IMR-90 (cell line): Measurements from ENCODE around the gene TNN. TPM values are rescaled to one million over a fixed set of nuclear protein-coding genes. Genes with fewer than 3 reads are reported as not detected.

Experiments used
- ATAC-seq: fragments of 200-7000 bp; cut with Tn5 transposase; 2 replicates; pipeline ENCODE4 v1.9.1; 2020; ENCODE audit warnings: low read depth, mild to moderate bottlenecking, moderate library complexity
- BruUV-seq: library from RNA; stranded (reverse); fragments of 400-500 nt; replicated peaks from 2 replicates; lab custom pipeline; 2021; lab: Mats Ljungman, UMichigan
- CTCF ChIA-PET: fragments of 300-600 bp; formaldehyde crosslinking; extraction: SDS; loops from one replicate; lab custom pipeline; 2021; ENCODE audit warnings: antibody characterized with exemption; lab: Yijun Ruan, JAX
- POLR2A ChIA-PET: fragments of 300-600 bp; sonication (Branson Sonifier 250); formaldehyde crosslinking; loops from one replicate; lab custom pipeline; 2022; ENCODE audit warnings: antibody characterized with exemption; ENCODE audit not compliant: unreplicated experiment; lab: Charles Lee
- DNase-seq: peaks from one replicate; pipeline ENCODE4 v3.0.0; 2013
- H2AFZ ChIP-seq: replicated peaks from 2 replicates; pipeline ENCODE3; 2013; ENCODE audit warnings: low read length, mild to moderate bottlenecking; ENCODE audit not compliant: poor library complexity
- H2AK5ac ChIP-seq: 2 replicates; pipeline ENCODE4 v1.6.1; 2013; ENCODE audit warnings: low read depth, low read length, inconsistent platforms
- H2AK9ac ChIP-seq: replicated peaks from 2 replicates; pipeline ENCODE3; 2013; ENCODE audit warnings: mild to moderate bottlenecking, low read depth, low read length, moderate library complexity; ENCODE audit not compliant: poor library complexity
- H2BK120ac ChIP-seq: 2 replicates; pipeline ENCODE4 v1.6.1; 2013; ENCODE audit warnings: low read depth, low read length, inconsistent platforms
- H2BK15ac ChIP-seq: 3 replicates; pipeline ENCODE4 v1.6.1; 2013; ENCODE audit warnings: low read depth, low read length, inconsistent platforms
- H2BK20ac ChIP-seq: 2 replicates; pipeline ENCODE4 v1.6.1; 2013; ENCODE audit warnings: low read depth, mild to moderate bottlenecking, inconsistent platforms, low read length, moderate library complexity
- H2BK5ac ChIP-seq: 2 replicates; pipeline ENCODE4 v1.6.1; 2013; ENCODE audit warnings: mild to moderate bottlenecking, low read depth, low read length, inconsistent platforms; ENCODE audit not compliant: poor library complexity, severe bottlenecking
- H3K14ac ChIP-seq: replicated peaks from 2 replicates; pipeline ENCODE4 v1.6.1; 2013; ENCODE audit warnings: low read depth, low read length, inconsistent platforms
- H3K18ac ChIP-seq: 2 replicates; pipeline ENCODE4 v1.6.1; 2013; ENCODE audit warnings: low read depth, low read length, control low read depth
- H3K23ac ChIP-seq: 2 replicates; pipeline ENCODE4 v1.6.1; 2013; ENCODE audit warnings: low read depth, low read length, inconsistent platforms
- H3K27ac ChIP-seq: 2 replicates; pipeline ENCODE4 v1.5.1; 2013; ENCODE audit warnings: mild to moderate bottlenecking, control low read depth, low read length; ENCODE audit not compliant: insufficient read depth
- H3K27me3 ChIP-seq: 2 replicates; pipeline ENCODE4 v1.6.1; 2013; ENCODE audit warnings: low read length; ENCODE audit not compliant: control insufficient read depth, insufficient read depth
- H3K36me3 ChIP-seq: 2 replicates; pipeline ENCODE4 v1.6.1; 2013; ENCODE audit warnings: low read length, mixed read lengths; ENCODE audit not compliant: control insufficient read depth, insufficient read depth
- H3K4ac ChIP-seq: 2 replicates; pipeline ENCODE4 v1.6.1; 2013; ENCODE audit warnings: low read depth, low read length, inconsistent platforms
- H3K4me1 ChIP-seq: 2 replicates; pipeline ENCODE4 v1.6.1; 2013; ENCODE audit warnings: low read length, mixed read lengths; ENCODE audit not compliant: control insufficient read depth, insufficient read depth
- H3K4me2 ChIP-seq: 2 replicates; pipeline ENCODE4 v1.6.1; 2013; ENCODE audit warnings: low read depth, mild to moderate bottlenecking, control low read depth, low read length, moderate library complexity
- H3K4me3 ChIP-seq: 2 replicates; pipeline ENCODE4 v1.5.1; 2013; ENCODE audit warnings: low read depth, mild to moderate bottlenecking, control low read depth, low read length, moderate library complexity; ENCODE audit not compliant: insufficient read depth
- H3K56ac ChIP-seq: 2 replicates; pipeline ENCODE4 v1.6.1; 2013; ENCODE audit warnings: low read length, inconsistent platforms; ENCODE audit not compliant: insufficient read depth; ENCODE audit errors: extremely low read depth
- H3K79me1 ChIP-seq, 2 experiments: 2 replicates each; pipeline ENCODE4 v1.6.1; 2013; ENCODE audit warnings: low read length in 2 of 2, inconsistent platforms in 1 of 2, low read depth in 1 of 2
- H3K9ac ChIP-seq: 2 replicates; pipeline ENCODE4 v1.6.1; 2013; ENCODE audit warnings: low read depth, low read length, control low read depth
- H3K9me1 ChIP-seq: 2 replicates; pipeline ENCODE4 v1.6.1; 2013; ENCODE audit warnings: low read length, inconsistent platforms; ENCODE audit not compliant: insufficient read depth
- H3K9me3 ChIP-seq: 2 replicates; pipeline ENCODE4 v1.6.1; 2013; ENCODE audit warnings: low read length; ENCODE audit not compliant: control insufficient read depth, insufficient read depth
- H4K20me1 ChIP-seq: 2 replicates; pipeline ENCODE4 v1.6.1; 2013; ENCODE audit warnings: low read length, inconsistent platforms; ENCODE audit not compliant: insufficient read depth
- H4K5ac ChIP-seq: 2 replicates; pipeline ENCODE4 v1.6.1; 2013; ENCODE audit warnings: mild to moderate bottlenecking, low read depth, low read length, control low read depth
- H4K8ac ChIP-seq, 2 experiments: 2 replicates each; pipeline ENCODE4 v1.6.1; 2013; ENCODE audit warnings: low read depth in 2 of 2, low read length in 2 of 2, control low read depth in 1 of 2, inconsistent platforms in 1 of 2
- H4K91ac ChIP-seq: 2 replicates; pipeline ENCODE4 v1.6.1; 2013; ENCODE audit warnings: low read depth, low read length, inconsistent platforms; ENCODE audit not compliant: insufficient read depth
- BHLHE40 ChIP-seq: fragments of 150-350 bp; IDR thresholded peaks from 2 replicates; pipeline ENCODE4 v1.6.1; 2016; ENCODE audit warnings: mild to moderate bottlenecking, low read depth, low read length
- FOS ChIP-seq: fragments of 150-350 bp; IDR thresholded peaks from 2 replicates; pipeline ENCODE4 v1.6.1; 2016; ENCODE audit warnings: low read depth, low read length
- MAZ ChIP-seq: IDR thresholded peaks from 2 replicates; pipeline ENCODE4 v1.6.1; 2012; ENCODE audit warnings: low read depth, mild to moderate bottlenecking, low read length, improper control_type of control experiment, moderate library complexity, borderline replicate concordance
- MXI1 ChIP-seq: IDR thresholded peaks from 2 replicates; pipeline ENCODE4 v1.6.1; 2012; ENCODE audit warnings: low read depth, mild to moderate bottlenecking, low read length, moderate library complexity, borderline replicate concordance
- RAD21 ChIP-seq: IDR thresholded peaks from 2 replicates; pipeline ENCODE4 v1.6.1; 2012; ENCODE audit warnings: low read length, improper control_type of control experiment
- RCOR1 ChIP-seq: IDR thresholded peaks from 2 replicates; pipeline ENCODE4 v1.6.1; 2012; ENCODE audit warnings: mild to moderate bottlenecking, low read length, improper control_type of control experiment; ENCODE audit not compliant: insufficient replicate concordance
- RFX5 ChIP-seq: IDR thresholded peaks from 2 replicates; pipeline ENCODE4 v1.8.0; 2012; ENCODE audit warnings: low read depth, mild to moderate bottlenecking, low read length, moderate library complexity
- SMC3 ChIP-seq: fragments of 150-350 bp; IDR thresholded peaks from 2 replicates; pipeline ENCODE4 v1.6.1; 2016; ENCODE audit warnings: low read depth, mild to moderate bottlenecking, antibody characterized with exemption, low read length, moderate library complexity
- WGBS, 2 experiments: methylation state at CpG; one replicate each; pipeline versions ENCODE4 v1.1.5 to v1.1.7; 2013; ENCODE audit warnings: missing lambda C conversion rate in 2 of 2; ENCODE audit not compliant: insufficient read length in 1 of 2; ENCODE audit errors: extremely low coverage in 2 of 2; 5-methylcytosine and 5-hydroxymethylcytosine counted together
- dilution Hi-C: fragments of 300-500 bp; cut with HindIII; formaldehyde crosslinking; loops from one replicate; pipeline ENCODE4 v1.14.3; 2018; ENCODE audit warnings: low sequenced_read_pairs; ENCODE audit not compliant: unreplicated experiment
- in situ Hi-C: fragments of 300-500 bp; cut with MboI; formaldehyde crosslinking; loops from 3 replicates; pipeline ENCODE4 v1.14.3; 2019; ENCODE audit warnings: low sequenced_read_pairs, inconsistent platforms, mixed read lengths
- intact Hi-C: fragments of 100-400 bp; cut with micrococcal nuclease; formaldehyde crosslinking; loops from 2 replicates; pipeline ENCODE4 v1.10.0; 2022
- polyA plus RNA-seq, 3 experiments: library from polyadenylated mRNA; depleted of rRNA; stranded (reverse); fragments of >200 nt; gene quantifications; 2 replicates each; pipeline ENCODE4 v1.2.3, GENCODE V29; 2012; ENCODE audit warnings: low replicate concordance in 1 of 3
- total RNA-seq: library from RNA; depleted of rRNA; stranded (reverse); fragments of >200 nt; gene quantifications from 2 replicates; pipeline ENCODE4 v1.2.3, GENCODE V29; 2012
- TF ChIP-seq, protein P1 (sequence below): fragments of 150-350 bp; IDR thresholded peaks from 2 replicates; pipeline ENCODE4 v1.6.1; 2017; ENCODE audit warnings: mild to moderate bottlenecking, antibody characterized with exemption, low read length, low read depth

TNN gene
- total and polyA plus RNA-seq, 2 of the 4 experiments (the other 2 are of a cell fraction), result not detected

DNA sequence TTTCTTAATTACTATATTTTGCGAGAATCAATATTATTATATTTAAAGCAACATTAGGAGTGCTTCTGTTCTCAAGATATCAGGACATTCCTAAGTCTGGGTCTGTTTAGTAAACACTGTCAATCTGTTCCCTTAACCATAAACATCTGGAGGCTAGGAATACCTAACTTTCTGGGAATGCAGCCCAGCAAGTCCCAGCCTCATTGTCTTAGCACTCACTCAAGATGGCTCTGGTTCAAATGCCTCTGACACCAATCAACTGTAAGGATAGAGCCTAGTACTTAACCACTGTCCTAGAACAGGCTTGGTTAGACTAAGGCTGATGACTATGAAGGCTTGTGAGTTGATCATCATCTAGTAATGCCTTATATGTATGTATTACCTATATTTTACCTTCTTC is 61.5 kb downstream of the TNN start:
- no peak overlapping the region for H3K27ac ChIP-seq
- H3K4me3 ChIP-seq, result no peak overlapping the region
- CTCF ChIA-PET, result interaction anchor here (1.1 kb wide), 1 partner anchor 18 kb away, joined by 5 read pairs; no protein-coding TSS in a partner anchor
- H3K18ac ChIP-seq, result no peak overlapping the region
- peak; percentile 64 for ATAC-seq
- H2BK20ac ChIP-seq, result no peak overlapping the region
- H3K9me1 ChIP-seq, result no peaks in the 10 kb centered on the region
- in situ Hi-C loops, result no loop called here
- peak; percentile 39 for DNase-seq
- no peak overlapping the region for H3K9ac ChIP-seq
- no peak overlapping the region for H2AK5ac ChIP-seq
- no peak overlapping the region for H3K14ac ChIP-seq
- H3K4ac ChIP-seq, result no peak overlapping the region
- H3K56ac ChIP-seq, result no peak overlapping the region
- H3K27me3 ChIP-seq, result no peaks in the 10 kb centered on the region
- intact Hi-C loops, result no loop called here
- H3K4me1 ChIP-seq, result peaks cover 2% of the 10 kb centered on the region; the same call in 1 of the 2 replicates
- H2BK5ac ChIP-seq, result no peak overlapping the region
- no peak overlapping the region for H3K23ac ChIP-seq
- H2BK15ac ChIP-seq, result no peak overlapping the region
- no peaks in the 10 kb centered on the region for H3K79me1 ChIP-seq
- no peak overlapping the region for H2BK120ac ChIP-seq
- no peak overlapping the region for H2AFZ ChIP-seq
- no peaks in the 10 kb centered on the region for H4K20me1 ChIP-seq
- no peak overlapping the region for H4K5ac ChIP-seq
- H2AK9ac ChIP-seq, result no peak overlapping the region
- POLR2A ChIA-PET, result no interaction called here
- no CpG with 5 or more reads among the region's 1 CpG for WGBS, 2 experiments
- H3K36me3 ChIP-seq, result no peaks in the 10 kb centered on the region
- TF ChIP-seq FOS (no peak), RAD21 (no peak), SMC3 (no peak), MAZ (no peak), MXI1 (no peak), RFX5 (no peak), RCOR1 (no peak), BHLHE40 (no peak)
- TF ChIP-seq, protein P1, sequence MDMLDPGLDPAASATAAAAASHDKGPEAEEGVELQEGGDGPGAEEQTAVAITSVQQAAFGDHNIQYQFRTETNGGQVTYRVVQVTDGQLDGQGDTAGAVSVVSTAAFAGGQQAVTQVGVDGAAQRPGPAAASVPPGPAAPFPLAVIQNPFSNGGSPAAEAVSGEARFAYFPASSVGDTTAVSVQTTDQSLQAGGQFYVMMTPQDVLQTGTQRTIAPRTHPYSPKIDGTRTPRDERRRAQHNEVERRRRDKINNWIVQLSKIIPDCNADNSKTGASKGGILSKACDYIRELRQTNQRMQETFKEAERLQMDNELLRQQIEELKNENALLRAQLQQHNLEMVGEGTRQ, result no peak
- no TSS peak for BruUV-seq
- no peak overlapping the region for H4K91ac ChIP-seq
- dilution Hi-C loops, result no loop called here
- no peaks in the 10 kb centered on the region for H3K9me3 ChIP-seq
- no peak overlapping the region for H4K8ac ChIP-seq
- H3K4me2 ChIP-seq, result no peak overlapping the region; the same call in 1 of the 2 replicates
